VCaP (cell line): Measurements from ENCODE around the gene DUS3L.

Experiments
- H3K27ac ChIP-seq: fragments of 450-650 bp; 2 replicates; pipeline ENCODE4 v1.5.1; 2017
- CTCF ChIP-seq: fragments of 450-650 bp; conservative IDR thresholded peaks from 2 replicates; pipeline ENCODE4 v1.5.1; 2017; ENCODE audit warnings: mild to moderate bottlenecking, moderate library complexity

DUS3L gene

GRCh38 chr19:5826531-5827341, 35.8 kb upstream of the DUS3L start:
- TF ChIP-seq CTCF = peak; percentile 33
- peak overlapping the region; percentile 59 for H3K27ac ChIP-seq

- no peak for TF ChIP-seq CTCF
- no peak overlapping the region for H3K27ac ChIP-seq
Observed at GRCh38 chr19:5825178-5825577, 34.2 kb upstream of the DUS3L start.

GRCh38 chr19:5824751-5825150, 33.8 kb upstream of the DUS3L start:
- no peak for TF ChIP-seq CTCF
- no peak overlapping the region for H3K27ac ChIP-seq

- H3K27ac ChIP-seq = no peak overlapping the region
- peak; percentile 57 for TF ChIP-seq CTCF
Observed at GRCh38 chr19:5823579-5824281, 32.8 kb upstream of the DUS3L start.

- H3K27ac ChIP-seq = no peak overlapping the region
- no peak for TF ChIP-seq CTCF
Observed at GRCh38 chr19:5822181-5822844, 31.4 kb upstream of the DUS3L start.

- TF ChIP-seq CTCF = no peak
- H3K27ac ChIP-seq = no peak overlapping the region
Observed at GRCh38 chr19:5821521-5822180, 30.7 kb upstream of the DUS3L start.

GRCh38 chr19:5820785-5821184, 29.8 kb upstream of the DUS3L start:
- H3K27ac ChIP-seq = no peak overlapping the region
- no peak for TF ChIP-seq CTCF
